Caco-2 (cell line): Measurements from ENCODE around the gene ASB13. TPM values are rescaled to one million over a fixed set of nuclear protein-coding genes. Genes with fewer than 3 reads are reported as not detected.

ENCODE experiments used
- BruUV-seq: library from RNA; stranded (reverse); fragments of 400-500 nt; replicated peaks from 2 replicates; lab custom pipeline; 2021; lab: Mats Ljungman, UMichigan
- CTCF ChIA-PET: fragments of 300-600 bp; sonication (Branson Sonifier 250); formaldehyde crosslinking; loops from one replicate; lab custom pipeline; 2022; ENCODE audit warnings: antibody characterized with exemption; lab: Charles Lee
- POLR2A ChIA-PET: fragments of 300-600 bp; sonication (Branson Sonifier 250); formaldehyde crosslinking; loops from one replicate; lab custom pipeline; 2022; ENCODE audit warnings: antibody characterized with exemption; lab: Charles Lee
- DNase-seq, 2 experiments: peaks; one replicate each; pipeline versions ENCODE4 v3.0.0 to v3.0.0-alpha.2; 2020 to 2022
- H3K27me3 ChIP-seq: replicated peaks from 2 replicates; pipeline ENCODE4 v1.6.0; 2011; ENCODE audit warnings: low read length; ENCODE audit not compliant: control insufficient read depth, insufficient read depth
- H3K36me3 ChIP-seq: 2 replicates; pipeline ENCODE4 v1.5.1; 2011; ENCODE audit warnings: low read length; ENCODE audit not compliant: control insufficient read depth, insufficient read depth
- H3K4me1 ChIP-seq: fragments of 250-450 bp; sonication (Bioruptor Pico); 2 replicates; pipeline ENCODE4 v1.5.1; 2020; ENCODE audit warnings: mild to moderate bottlenecking
- H3K4me3 ChIP-seq: 2 replicates; pipeline ENCODE4 v1.5.1; 2011; ENCODE audit warnings: low read depth, mild to moderate bottlenecking, control low read depth, low read length
- H3K9me3 ChIP-seq: fragments of 250-450 bp; sonication (Bioruptor Pico); 2 replicates; pipeline ENCODE4 v1.5.1; 2020; ENCODE audit warnings: mild to moderate bottlenecking, moderate library complexity
- H3K27ac Mint-ChIP-seq: one replicate; pipeline ENCODE4 v1.8.0; 2022; ENCODE audit warnings: mixed read lengths; ENCODE audit not compliant: unreplicated experiment
- H3K27me3 Mint-ChIP-seq: one replicate; pipeline ENCODE4 v1.8.0; 2022; ENCODE audit warnings: mixed read lengths; ENCODE audit not compliant: insufficient read depth, unreplicated experiment
- H3K36me3 Mint-ChIP-seq: one replicate; pipeline ENCODE4 v1.8.0; 2022; ENCODE audit warnings: mild to moderate bottlenecking, mixed read lengths; ENCODE audit not compliant: insufficient read depth, unreplicated experiment
- H3K4me1 Mint-ChIP-seq: one replicate; pipeline ENCODE4 v1.8.0; 2022; ENCODE audit warnings: low read depth, mixed read lengths; ENCODE audit not compliant: unreplicated experiment
- H3K4me3 Mint-ChIP-seq: one replicate; pipeline ENCODE4 v1.8.0; 2022; ENCODE audit warnings: mild to moderate bottlenecking, moderate library complexity, mixed read lengths; ENCODE audit not compliant: unreplicated experiment
- H3K9me3 Mint-ChIP-seq: one replicate; pipeline ENCODE4 v1.8.0; 2022; ENCODE audit warnings: mixed read lengths; ENCODE audit not compliant: unreplicated experiment
- CTCF ChIP-seq, 2 experiments: fragments of 200-600 bp in 1 of 2; IDR thresholded peaks; 1 replicate in 1 of 2; 2 replicates in 1 of 2; pipeline versions ENCODE4 v1.5.1 to v1.8.0; 2011 to 2022; ENCODE audit warnings: antibody characterized with exemption in 1 of 2, control low read depth in 1 of 2, inconsistent platforms in 1 of 2, low read depth in 1 of 2, low read length in 1 of 2, mild to moderate bottlenecking in 1 of 2, moderate library complexity in 1 of 2; ENCODE audit not compliant: insufficient read depth in 1 of 2, severe bottlenecking in 1 of 2, unreplicated experiment in 1 of 2
- intact Hi-C: fragments of 100-400 bp; cut with micrococcal nuclease; formaldehyde crosslinking; loops from one replicate; pipeline ENCODE4 v1.10.0; 2022; ENCODE audit not compliant: unreplicated experiment
- total RNA-seq: library from RNA; stranded (reverse); gene quantifications from 2 replicates; pipeline ENCODE4 v1.2.3, GENCODE V29; 2022

The ASB13 gene
- total RNA-seq, 1 experiment from 2014 or later: 44.8 TPM

DNA sequence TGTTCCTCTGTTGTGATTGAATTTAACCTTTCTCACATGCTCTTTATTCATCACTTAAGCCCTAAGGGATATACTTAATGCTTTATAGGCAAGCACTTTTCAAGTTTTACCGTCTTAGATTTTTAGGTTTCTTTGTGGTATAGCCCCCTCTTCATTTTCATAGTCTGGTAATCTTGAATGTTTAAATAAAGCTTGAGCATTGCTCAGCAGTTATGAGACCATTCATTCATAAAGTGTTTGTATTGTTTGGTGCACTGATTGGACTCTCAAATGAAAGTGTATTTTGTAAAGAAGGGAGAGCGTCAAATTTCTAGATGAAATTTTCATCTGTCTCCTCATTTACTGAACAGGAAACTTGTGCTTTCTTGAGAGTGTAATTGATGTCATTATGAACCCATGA lies 43.5 kb upstream of the ASB13 start:
- no peak for DNase-seq
- Histone ChIP-seq H3K36me3 (no peaks in the 10 kb centered on the region), H3K27me3 (no peaks in the 10 kb centered on the region), H3K9me3 (no peaks in the 10 kb centered on the region), H3K4me3 (no peak overlapping the region), H3K4me1 (no peaks in the 10 kb centered on the region)
- Mint-ChIP-seq H3K27ac (no peak overlapping the region), H3K4me3 (no peak overlapping the region), H3K4me1 (peaks cover 5% of the 10 kb centered on the region), H3K36me3 (no peaks in the 10 kb centered on the region), H3K27me3 (no peaks in the 10 kb centered on the region), H3K9me3 (no peaks in the 10 kb centered on the region)
- ChIA-PET POLR2A (no interaction called here), CTCF (no interaction called here)
- BruUV-seq: no TSS peak
- intact Hi-C loops: no loop called here
- no peak for TF ChIP-seq CTCF (IDR thresholded peaks at IDR 0.05; ENCODE audit: insufficient read depth in 1 of 2, low read depth in 1 of 2, low read length in 1 of 2, severe bottlenecking in 1 of 2, unreplicated experiment in 1 of 2)

- TF ChIP-seq CTCF (IDR thresholded peaks at IDR 0.05; ENCODE audit: insufficient read depth in 1 of 2, low read depth in 1 of 2, low read length in 1 of 2, severe bottlenecking in 1 of 2, unreplicated experiment in 1 of 2): no peak
- no peaks in the 10 kb centered on the region for H3K9me3 ChIP-seq
- no TSS peak for BruUV-seq
- POLR2A ChIA-PET: no interaction called here
- no peaks in the 10 kb centered on the region for H3K27me3 ChIP-seq
- no peaks in the 10 kb centered on the region for H3K36me3 Mint-ChIP-seq
- H3K4me1 Mint-ChIP-seq: no peaks in the 10 kb centered on the region
- no peak overlapping the region for H3K4me3 ChIP-seq
- H3K4me3 Mint-ChIP-seq: no peak overlapping the region
- no peaks in the 10 kb centered on the region for H3K36me3 ChIP-seq
- intact Hi-C loops: no loop called here
- no peak overlapping the region for H3K27ac Mint-ChIP-seq
- H3K4me1 ChIP-seq: no peaks in the 10 kb centered on the region
- CTCF ChIA-PET: interaction anchor here (0.5 to 0.6 kb wide), 2 partner anchors 349 to 377 kb away, joined by 3 read pairs; no protein-coding TSS in a partner anchor
- H3K27me3 Mint-ChIP-seq: no peaks in the 10 kb centered on the region
- no peaks in the 10 kb centered on the region for H3K9me3 Mint-ChIP-seq
- DNase-seq: no peak
Measured at GRCh38 chr10:5708356-5708755, 42.0 kb upstream of the ASB13 start.

DNA sequence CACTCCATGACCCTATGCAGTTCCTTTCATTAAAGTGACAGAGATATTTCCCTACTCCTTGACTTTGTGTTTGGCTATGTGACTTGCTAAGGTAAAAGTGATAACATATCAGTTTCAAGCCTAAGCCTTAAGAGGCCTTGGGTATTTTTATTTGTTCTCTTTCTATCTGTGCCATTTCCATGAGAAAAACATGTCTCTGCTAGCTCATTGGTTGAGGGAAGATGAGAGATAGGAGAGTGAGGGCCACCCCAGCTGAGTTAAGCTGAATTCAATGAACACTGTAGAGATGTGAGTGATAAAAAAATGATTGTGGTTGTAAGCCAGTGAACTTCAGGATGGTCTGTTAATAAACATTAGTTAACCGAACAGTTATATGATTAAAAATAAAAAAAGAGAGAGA lies 31.7 kb upstream of the ASB13 start:
- H3K9me3 Mint-ChIP-seq: no peaks in the 10 kb centered on the region
- no peaks in the 10 kb centered on the region for H3K36me3 Mint-ChIP-seq
- CTCF ChIA-PET: no interaction called here
- H3K27ac Mint-ChIP-seq: no peak overlapping the region
- intact Hi-C loops: no loop called here
- Histone ChIP-seq H3K36me3 (no peaks in the 10 kb centered on the region), H3K4me1 (peaks cover 15% of the 10 kb centered on the region), H3K9me3 (no peaks in the 10 kb centered on the region), H3K27me3 (no peaks in the 10 kb centered on the region), H3K4me3 (no peak overlapping the region)
- no peak for DNase-seq
- no peak overlapping the region for H3K4me3 Mint-ChIP-seq
- POLR2A ChIA-PET: no interaction called here
- peaks cover 31% of the 10 kb centered on the region for H3K4me1 Mint-ChIP-seq
- TF ChIP-seq CTCF (IDR thresholded peaks at IDR 0.05; ENCODE audit: insufficient read depth in 1 of 2, low read depth in 1 of 2, low read length in 1 of 2, severe bottlenecking in 1 of 2, unreplicated experiment in 1 of 2): no peak
- H3K27me3 Mint-ChIP-seq: no peaks in the 10 kb centered on the region
- no TSS peak for BruUV-seq
